ENCODE data around the gene POLH.
"Not testable (repeated sequence)": the region's sequence is repeated elsewhere in the genome, so short reads cannot be mapped to it uniquely, and the experiment has no call there.

Gene POLH

DNA sequence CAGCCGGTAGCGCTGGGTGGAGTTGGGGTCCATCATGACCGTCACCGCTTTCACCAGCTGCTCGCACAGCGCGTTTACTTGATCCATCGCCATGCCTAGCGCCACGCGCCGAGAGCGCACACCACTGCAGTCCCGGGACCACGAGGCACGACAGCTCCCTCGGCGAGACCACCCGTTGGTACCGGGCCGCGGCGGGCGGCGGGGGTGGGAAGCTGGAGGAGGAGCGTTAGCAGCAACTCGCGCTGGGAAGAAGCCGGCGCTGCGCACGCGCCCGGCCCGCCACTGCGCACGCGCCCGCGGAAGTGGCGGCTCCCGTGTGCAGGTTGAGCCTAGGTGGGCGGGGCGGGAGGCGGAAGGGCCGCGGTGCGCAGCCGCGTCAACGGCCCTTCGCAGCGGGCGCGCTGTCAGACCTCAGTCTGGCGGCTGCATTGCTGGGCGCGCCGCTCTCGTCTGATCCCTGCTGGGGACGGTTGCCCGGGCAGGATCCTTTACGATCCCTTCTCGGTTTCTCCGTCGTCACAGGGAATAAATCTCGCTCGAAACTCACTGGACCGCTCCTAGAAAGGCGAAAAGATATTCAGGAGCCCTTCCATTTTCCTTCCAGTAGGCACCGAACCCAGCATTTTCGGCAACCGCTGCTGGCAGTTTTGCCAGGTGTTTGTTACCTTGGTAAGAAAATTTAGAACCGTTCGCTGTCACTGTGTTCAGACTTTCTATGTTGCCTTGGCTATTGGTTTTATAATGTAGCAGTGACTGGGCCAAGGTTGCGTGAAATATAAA lies at the start of gene POLH, which contains the start of gene XPO5:
Gene POLH (plus strand): TSS at position 414 of the 780 bp plus-strand sequence. CDS start 6,135 bp downstream, outside the sequence.
Gene XPO5 (minus strand): TSS at position 267 of the 780 bp plus-strand sequence. CDS start 174 bp downstream, at position 93.
- DNase-seq, result peak; percentile 79

DNA sequence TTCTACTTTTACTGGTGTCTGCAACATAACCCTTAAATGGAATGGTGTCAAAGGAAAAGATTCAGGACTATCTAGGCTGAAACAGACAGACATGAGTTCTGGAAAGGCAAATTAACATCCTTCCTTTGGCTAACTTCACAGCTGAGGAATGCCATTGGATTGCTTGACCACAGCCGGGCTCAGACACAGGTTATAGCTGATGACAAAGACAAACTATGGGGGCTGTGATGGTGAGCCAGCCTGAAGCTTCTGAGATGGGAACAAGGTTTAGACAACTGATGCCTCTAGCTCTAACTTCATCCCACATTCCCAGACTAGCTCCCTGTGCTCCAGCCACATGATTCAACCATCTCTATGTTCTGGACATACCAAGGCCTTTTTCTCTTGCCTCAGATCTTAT lies 43.8 kb upstream of the POLH start:
- DNase-seq, result no peak

DNA sequence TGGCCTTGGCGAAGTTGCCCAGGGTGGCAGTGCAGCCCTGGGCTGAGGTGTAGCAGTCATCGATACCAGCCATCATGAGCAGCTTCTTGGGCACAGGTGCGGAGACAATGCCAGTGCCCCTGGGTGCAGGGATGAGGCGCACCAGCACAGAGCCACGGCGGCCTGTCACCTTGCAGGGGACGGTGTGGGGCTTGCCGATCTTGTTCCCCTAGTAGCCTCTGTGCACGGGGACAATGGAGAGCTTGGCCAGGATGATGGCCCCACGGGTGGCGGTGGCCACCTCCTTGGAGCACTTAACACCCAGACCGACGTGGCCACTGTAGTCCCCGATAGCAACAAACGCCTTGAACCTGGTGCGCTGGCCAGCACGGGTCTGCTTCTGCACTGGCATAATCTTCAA lies 37.0 kb upstream of the POLH start:
- not testable (repeated sequence) for DNase-seq

- not testable (repeated sequence) for DNase-seq
Observed at GRCh38 chr6:43539409-43539808, 36.6 kb upstream of the POLH start.

- DNase-seq, result no peak
Observed at GRCh38 chr6:43540507-43540906, 35.5 kb upstream of the POLH start.

DNA sequence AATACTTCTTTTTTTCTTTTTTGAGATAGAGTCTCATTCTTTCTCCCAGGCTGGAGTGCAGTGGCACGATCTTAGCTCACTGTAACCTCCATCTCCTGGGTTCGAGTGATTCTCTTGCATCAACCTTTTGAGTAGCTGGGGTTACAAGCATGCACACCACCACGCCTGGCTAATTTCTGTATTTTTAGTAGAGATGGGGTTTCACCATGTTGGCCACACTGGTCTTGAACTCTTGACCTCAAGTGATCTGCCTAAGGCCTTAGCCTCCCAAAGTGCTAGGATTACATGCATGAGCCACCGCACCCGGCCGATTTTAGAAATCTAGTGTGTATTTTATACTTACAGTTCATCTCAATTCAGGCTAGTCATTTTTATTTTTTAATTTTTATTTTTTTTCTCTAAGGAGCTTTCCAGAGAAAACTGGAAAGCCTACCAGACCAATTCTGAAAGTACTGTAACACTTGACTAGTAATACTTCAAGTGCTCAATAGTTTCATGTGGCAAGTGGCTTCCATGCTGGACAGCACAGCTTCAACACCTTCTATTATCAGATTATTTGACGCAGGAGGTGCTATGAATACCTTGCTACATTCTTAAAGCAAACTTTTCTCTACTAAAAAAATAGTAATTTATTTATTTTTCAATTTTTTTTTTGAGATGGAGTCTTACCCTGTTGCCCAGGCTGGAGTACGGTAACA lies 34.1 kb upstream of the POLH start:
- DNase-seq, result no peak

- no peak for DNase-seq
Observed at GRCh38 chr6:43544461-43544860, 31.5 kb upstream of the POLH start.

- DNase-seq, result no peak
Observed at GRCh38 chr6:43547222-43547621, 28.8 kb upstream of the POLH start.

DNA sequence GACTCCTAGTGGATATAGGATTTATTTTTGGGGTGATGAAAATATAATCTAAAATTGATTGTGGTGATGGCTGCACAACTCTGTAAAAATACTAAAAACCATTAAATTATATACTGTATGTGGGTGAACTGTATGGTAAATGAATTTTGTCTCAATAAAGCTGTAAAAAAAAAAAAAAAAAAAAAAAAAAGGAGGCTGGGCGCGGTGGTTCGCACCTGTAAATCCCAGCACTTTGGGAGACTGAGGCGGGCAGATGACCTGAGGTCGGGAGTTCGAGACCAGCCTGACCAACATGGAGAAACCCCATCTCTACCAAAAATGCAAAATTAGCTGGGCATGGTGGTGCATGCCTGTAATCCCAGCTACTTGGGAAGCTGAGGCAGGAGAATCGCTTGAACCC lies 18.4 kb upstream of the POLH start:
- not testable (repeated sequence) for DNase-seq

DNA sequence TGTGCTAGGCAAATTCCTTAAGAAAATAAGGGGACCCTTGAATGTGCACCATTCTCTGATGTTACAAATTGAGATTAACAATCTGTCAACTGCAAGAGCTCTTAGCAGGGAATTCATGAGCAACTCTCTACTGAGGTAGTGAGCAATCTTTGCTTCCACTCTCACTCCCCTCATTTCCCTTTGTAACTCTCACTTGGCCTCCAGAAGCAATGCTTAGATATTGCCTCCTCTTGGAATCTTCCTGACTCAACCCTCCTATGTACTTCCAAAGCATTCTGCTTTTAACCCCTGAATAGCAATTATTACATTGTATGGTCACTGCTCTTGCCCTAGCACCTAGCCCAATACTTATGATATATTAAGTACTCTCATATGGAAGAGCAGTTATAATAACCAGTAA lies 16.7 kb upstream of the POLH start:
- no peak for DNase-seq

DNA sequence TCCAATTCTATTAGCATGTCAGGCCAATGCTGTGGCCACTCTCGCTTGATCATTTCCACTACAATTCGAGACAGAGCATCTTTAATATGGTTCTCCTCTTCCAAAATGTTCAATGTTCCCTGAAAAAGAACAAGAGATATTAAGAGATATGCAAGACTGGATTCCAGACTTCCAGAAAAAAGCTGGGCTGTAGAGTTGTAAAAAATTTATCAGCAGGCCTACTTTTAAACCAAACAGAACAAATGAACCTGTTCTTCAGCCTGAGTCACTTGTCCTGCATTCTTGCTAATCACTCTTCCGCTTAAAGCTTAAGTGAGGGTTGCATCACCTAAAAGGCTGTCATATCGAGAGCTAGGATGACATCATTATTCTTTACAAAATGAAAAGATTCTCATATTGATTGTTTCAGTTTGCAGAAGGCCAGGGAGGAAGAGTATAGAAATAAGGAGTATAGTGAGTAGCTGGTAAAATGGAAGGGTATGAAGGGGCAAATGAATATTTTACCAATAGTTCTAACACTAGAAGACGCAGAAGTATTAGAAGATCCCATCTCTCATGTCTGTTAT lies 5.0 kb upstream of the POLH start:
- DNase-seq, result no peak

- no peak for DNase-seq
Observed at GRCh38 chr6:43572015-43572414, 4.0 kb upstream of the POLH start.

GRCh38 chr6:43575105-43575771 lies 747 bp upstream of the POLH start:
- DNase-seq, result no peak

DNA sequence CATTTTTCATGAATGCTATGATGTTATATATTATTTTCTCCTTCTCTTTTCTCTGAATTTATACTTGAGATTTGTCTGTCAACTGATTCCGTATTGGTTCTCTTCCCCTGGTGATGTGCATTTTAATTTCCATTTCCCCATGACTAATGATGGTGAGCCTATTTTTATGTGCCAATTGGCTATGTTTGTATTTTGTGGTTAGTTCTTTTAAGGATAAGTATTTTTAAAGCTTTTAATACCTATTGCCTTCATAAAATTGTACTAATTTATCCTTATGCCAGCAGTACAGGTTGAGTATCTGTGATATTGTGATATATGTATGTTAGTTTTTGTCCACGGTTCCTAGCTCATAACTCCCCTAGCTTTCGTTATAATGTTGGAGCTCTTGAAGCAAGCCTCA lies 2.8 kb downstream of the POLH start:
- no peak for DNase-seq

- no peak for DNase-seq
Observed at GRCh38 chr6:43579171-43579570, 3.2 kb downstream of the POLH start.

- no peak for DNase-seq
Observed at GRCh38 chr6:43582911-43583310, 6.9 kb downstream of the POLH start.

DNA sequence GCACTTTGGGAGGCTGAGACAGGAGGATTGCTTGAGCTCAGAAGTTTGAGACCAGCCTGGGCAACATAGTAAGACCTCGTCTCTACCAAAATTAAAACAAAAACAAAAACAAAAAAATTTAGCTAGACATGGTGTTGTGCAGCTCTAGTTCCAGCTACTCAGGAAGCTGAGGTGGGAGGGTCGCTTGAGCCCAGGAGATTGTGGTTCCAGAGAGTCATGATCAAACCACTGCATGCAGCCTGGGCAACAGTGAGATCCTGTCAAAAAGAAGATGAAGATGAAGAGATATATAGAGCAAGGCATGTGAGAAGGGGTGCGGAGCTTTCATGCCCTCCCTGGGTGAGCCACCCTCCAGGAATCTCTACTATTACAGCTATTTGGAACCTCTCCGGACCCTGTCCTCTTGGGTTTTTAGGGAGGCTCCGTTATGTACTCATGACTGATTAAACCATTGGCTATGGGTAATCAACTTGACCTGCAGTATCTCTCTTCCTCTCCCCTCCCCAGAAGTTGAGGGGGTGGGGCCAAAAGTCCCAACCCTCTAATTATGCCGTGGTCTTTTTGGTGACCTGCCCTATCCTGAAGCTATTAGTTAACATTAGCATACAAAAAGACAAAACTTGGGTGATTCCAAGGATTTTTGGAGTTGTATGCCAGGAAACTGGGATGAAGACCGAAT lies 9.0 kb downstream of the POLH start:
- DNase-seq, result no peak

DNA sequence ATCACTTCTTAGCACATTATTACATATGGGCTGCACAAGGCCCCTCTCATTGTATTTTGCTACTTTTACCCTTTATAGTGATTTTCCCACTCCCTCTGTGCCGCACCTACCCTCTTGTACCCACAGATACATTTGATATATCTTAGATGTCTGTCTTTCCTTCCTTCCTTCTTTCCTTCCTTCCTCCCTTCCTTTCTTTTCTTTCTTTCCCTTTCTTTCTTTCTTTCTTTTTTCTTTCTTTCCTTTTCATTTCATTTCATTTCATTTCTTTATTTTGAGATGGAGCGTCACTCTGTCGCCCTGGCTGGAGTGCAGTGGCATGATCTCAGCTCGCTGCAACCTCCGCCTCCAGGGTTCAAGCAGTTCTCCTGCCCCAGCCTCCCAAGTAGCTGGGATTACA lies 12.2 kb downstream of the POLH start:
- no peak for DNase-seq

DNA sequence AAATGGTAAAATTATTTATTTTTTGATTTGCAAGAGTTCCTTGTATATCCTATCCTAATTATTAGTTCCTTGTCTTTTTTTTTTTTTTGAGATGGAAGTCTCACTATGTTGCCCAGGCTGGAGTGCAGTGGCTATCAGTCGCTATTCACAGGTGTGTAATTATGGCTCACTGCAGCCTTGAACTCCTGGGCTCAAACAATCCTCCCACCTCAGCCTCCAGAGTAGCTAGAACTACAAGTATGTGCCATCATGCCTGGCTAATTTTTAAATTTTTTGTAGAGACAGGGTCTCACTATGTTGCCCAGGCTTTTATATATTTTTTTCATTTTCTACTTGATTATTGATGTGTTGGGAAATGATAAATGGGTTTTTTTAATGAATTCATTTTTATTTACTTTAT lies 13.6 kb downstream of the POLH start:
- not testable (repeated sequence) for DNase-seq

DNA sequence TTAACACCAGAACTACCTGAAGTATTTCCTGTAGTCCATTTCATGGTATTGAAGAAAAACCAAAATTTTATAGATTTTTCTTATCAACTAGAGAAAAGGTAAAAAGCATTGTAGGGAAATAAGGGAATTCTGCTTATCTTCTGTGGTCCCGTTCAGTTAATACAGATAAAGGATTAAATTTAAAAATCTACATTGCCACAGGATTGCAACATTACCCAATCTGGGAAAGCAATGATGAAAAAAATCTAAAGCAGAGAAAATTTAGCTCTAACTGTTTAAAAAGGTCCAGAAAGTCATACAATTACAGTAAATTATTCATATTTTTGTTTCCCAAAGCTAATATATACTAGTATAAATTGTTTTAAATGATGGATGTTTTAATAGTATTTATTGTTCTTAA lies 18.0 kb downstream of the POLH start:
- DNase-seq, result no peak

GRCh38 chr6:43600595-43600994 lies 24.6 kb downstream of the POLH start:
- DNase-seq, result no peak

DNA sequence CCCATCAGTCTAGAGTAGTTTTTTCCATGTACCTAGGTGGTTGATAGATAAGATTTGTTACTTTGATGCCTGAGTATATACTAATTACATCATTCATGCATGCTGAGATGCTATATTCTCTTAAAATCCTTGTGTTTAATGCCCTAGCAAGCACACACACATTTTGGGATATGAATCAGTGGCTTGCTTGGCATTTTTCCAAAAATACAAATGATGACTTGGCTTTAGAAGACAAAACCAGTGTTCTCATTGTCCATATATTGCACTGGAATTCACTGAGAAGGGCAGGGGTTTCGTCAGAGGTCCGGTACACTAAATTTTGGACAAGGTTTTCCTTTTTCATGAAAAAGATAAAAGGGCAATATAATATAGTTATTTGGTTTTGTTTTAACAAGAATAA lies 28.2 kb downstream of the POLH start:
- DNase-seq, result no peak

DNA sequence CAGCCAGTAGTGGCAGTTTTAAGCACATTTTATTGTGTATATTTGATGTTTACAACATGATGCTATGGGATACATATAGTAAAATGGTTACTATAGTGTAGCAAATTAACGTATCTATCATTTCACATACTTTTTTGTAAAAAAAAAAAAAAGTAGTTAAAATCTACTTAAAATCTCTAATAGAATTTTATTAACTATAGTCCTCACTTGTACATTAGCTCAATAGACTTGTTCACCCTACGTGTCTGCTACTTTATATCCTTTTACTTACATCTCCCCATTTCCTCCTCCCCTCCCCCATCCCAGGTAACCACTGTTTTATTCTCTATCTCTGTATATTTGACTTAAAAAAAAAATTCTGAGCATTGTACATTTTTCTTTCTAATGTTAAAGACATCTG lies 30.0 kb downstream of the POLH start:
- DNase-seq, result no peak
